HG02973 (cell line): ENCODE measurements around the gene TPRG1.

Experiments used
- ATAC-seq: cut with Tn5 transposase; IDR thresholded peaks from one replicate; pipeline ENCODE4 v1.9.1; 2021; ENCODE audit warnings: moderate library complexity; ENCODE audit not compliant: unreplicated experiment

The TPRG1 gene

GRCh38 chr3:189276444-189277219 is 104.9 kb downstream of the TPRG1 start:
- ATAC-seq = no peak

GRCh38 chr3:189277711-189278110 is 105.9 kb downstream of the TPRG1 start:
- ATAC-seq = no peak

- ATAC-seq = no peak
Observed at GRCh38 chr3:189278221-189278620, 106.5 kb downstream of the TPRG1 start.

- ATAC-seq = no peak
Observed at GRCh38 chr3:189282189-189282588, 110.4 kb downstream of the TPRG1 start.

GRCh38 chr3:189282741-189283140 is 111.0 kb downstream of the TPRG1 start:
- no peak for ATAC-seq

- ATAC-seq = no peak
Observed at GRCh38 chr3:189286188-189286587, 114.4 kb downstream of the TPRG1 start.

GRCh38 chr3:189286916-189287315 is 115.1 kb downstream of the TPRG1 start:
- no peak for ATAC-seq

- peak; percentile 95 for ATAC-seq
Observed at GRCh38 chr3:189288348-189289235, 116.8 kb downstream of the TPRG1 start.

- ATAC-seq = no peak
Observed at GRCh38 chr3:189289251-189289650, 117.5 kb downstream of the TPRG1 start.

GRCh38 chr3:189292667-189293484 is 121.1 kb downstream of the TPRG1 start:
- no peak for ATAC-seq

GRCh38 chr3:189294649-189295048 is 122.9 kb downstream of the TPRG1 start:
- ATAC-seq = no peak

- no peak for ATAC-seq
Observed at GRCh38 chr3:189295089-189295488, 123.3 kb downstream of the TPRG1 start.

GRCh38 chr3:189297932-189298331 is 126.2 kb downstream of the TPRG1 start:
- no peak for ATAC-seq

- no peak for ATAC-seq
Observed at GRCh38 chr3:189298469-189299375, 127.0 kb downstream of the TPRG1 start.

- ATAC-seq = no peak
Observed at GRCh38 chr3:189300345-189300744, 128.6 kb downstream of the TPRG1 start.

GRCh38 chr3:189301479-189301878 is 129.7 kb downstream of the TPRG1 start:
- no peak for ATAC-seq

GRCh38 chr3:189303584-189303983 is 131.8 kb downstream of the TPRG1 start:
- no peak for ATAC-seq

GRCh38 chr3:189304465-189305351 is 132.9 kb downstream of the TPRG1 start:
- ATAC-seq = no peak

- ATAC-seq = peak; percentile 62
Observed at GRCh38 chr3:189305412-189305811, 133.6 kb downstream of the TPRG1 start.
